HepG2 (cell line): ENCODE data around the gene FAM114A1. TPM values are rescaled to one million over a fixed set of nuclear protein-coding genes. Genes with fewer than 3 reads are reported as not detected.
A peak's percentile ranks its signal among the peaks of the same experiment; 100 is the strongest.

ENCODE experiments used
- ATAC-seq: fragments of 200-7000 bp; cut with Tn5 transposase; 3 replicates; pipeline ENCODE4 v1.9.1; 2020; ENCODE audit warnings: mild to moderate bottlenecking, moderate library complexity
- BruUV-seq: library from RNA; stranded (reverse); fragments of 400-500 nt; replicated peaks from 2 replicates; lab custom pipeline; 2021; lab: Mats Ljungman, UMichigan
- CTCF ChIA-PET: fragments of 300-600 bp; formaldehyde crosslinking; extraction: SDS; loops from one replicate; lab custom pipeline; 2021; ENCODE audit warnings: low total read pairs, inconsistent platforms, low intra/inter-chr PET ratio; lab: Yijun Ruan, JAX
- POLR2A ChIA-PET: fragments of 350-600 bp; sonication (Branson Sonifier 250); formaldehyde crosslinking; loops from one replicate; lab custom pipeline; 2020; ENCODE audit warnings: antibody characterized with exemption, inconsistent platforms; lab: Yijun Ruan, JAX
- DNase-seq: peaks from one replicate; pipeline ENCODE4 v3.0.0-alpha.2; 2015; ENCODE audit warnings: low spot score
- FAIRE-seq: peaks from 3 replicates; lab custom pipeline; 2011; peaks lifted over from hg19 to GRCh38; lab: Jason Lieb, UNC
- H2AFZ ChIP-seq: one replicate; pipeline ENCODE4 v1.6.1; 2011; ENCODE audit warnings: low read length, inconsistent platforms
- H3K27ac ChIP-seq: fragments of 300-600 bp; 3 replicates; pipeline ENCODE4 v1.8.0; 2011; ENCODE audit warnings: mixed run types, mild to moderate bottlenecking, mixed read lengths, low read length, inconsistent platforms; ENCODE audit not compliant: insufficient read depth; ENCODE audit errors: extremely low read length
- H3K27me3 ChIP-seq, 2 experiments: fragments of 200-600 bp in 1 of 2; 2 replicates in 1 of 2; 3 replicates in 1 of 2; pipeline versions ENCODE4 v1.6.0 to v1.8.0; 2011; ENCODE audit warnings: low read length in 2 of 2, mild to moderate bottlenecking in 2 of 2, moderate library complexity in 2 of 2, inconsistent platforms in 1 of 2; ENCODE audit not compliant: insufficient read depth in 2 of 2, control insufficient read depth in 1 of 2
- H3K36me3 ChIP-seq, 2 experiments: fragments of 200-600 bp in 1 of 2; replicated peaks in 1 of 2; 2 replicates in 1 of 2; 3 replicates in 1 of 2; pipeline versions ENCODE4 v1.5.1 to v1.8.0; 2011; ENCODE audit warnings: low read length in 2 of 2, inconsistent platforms in 1 of 2; ENCODE audit not compliant: insufficient read depth in 2 of 2, control insufficient read depth in 1 of 2
- H3K4me1 ChIP-seq: 2 replicates; pipeline ENCODE4 v1.5.1; 2012; ENCODE audit warnings: low read length, inconsistent platforms; ENCODE audit not compliant: insufficient read depth
- H3K4me2 ChIP-seq: 2 replicates; pipeline ENCODE4 v1.6.0; 2011; ENCODE audit warnings: low read depth, low read length, inconsistent platforms
- H3K4me3 ChIP-seq, 3 experiments: fragments of 200-600 bp in 1 of 3; sonication (generic), shearing (Covaris generic) in 1 of 3; replicated peaks in 1 of 3; 2 replicates each; pipeline ENCODE4 v1.5.1; 2011 to 2016; ENCODE audit warnings: low read length in 3 of 3, inconsistent platforms in 2 of 3, low read depth in 2 of 3, mild to moderate bottlenecking in 2 of 3, control low read depth in 1 of 3, mixed read lengths in 1 of 3; ENCODE audit not compliant: insufficient read depth in 1 of 3
- H3K79me2 ChIP-seq: one replicate; pipeline ENCODE4 v1.6.1; 2011; ENCODE audit warnings: low read length, inconsistent platforms; ENCODE audit not compliant: insufficient read depth
- H3K9ac ChIP-seq: 2 replicates; pipeline ENCODE4 v1.6.0; 2011; ENCODE audit warnings: mild to moderate bottlenecking, low read depth, low read length, inconsistent platforms; ENCODE audit not compliant: insufficient read depth
- H3K9me3 ChIP-seq: 2 replicates; pipeline ENCODE4 v1.5.1; 2012; ENCODE audit warnings: mild to moderate bottlenecking, low read length
- H4K20me1 ChIP-seq: 2 replicates; pipeline ENCODE4 v1.6.0; 2011; ENCODE audit warnings: inconsistent platforms, mild to moderate bottlenecking, low read length, moderate library complexity; ENCODE audit not compliant: insufficient read depth
- PBX2 ChIP-seq: IDR thresholded peaks from 2 replicates; pipeline ENCODE4 v1.6.1; 2016; ENCODE audit warnings: control low read depth
- REPIN1 ChIP-seq: sonication (generic); formaldehyde crosslinking; IDR thresholded peaks from 2 replicates; pipeline ENCODE4 v1.8.0; 2022; ENCODE audit warnings: missing genetic modification reagents, low read depth, mild to moderate bottlenecking, borderline replicate concordance
- SNAPC5 ChIP-seq: sonication (generic); formaldehyde crosslinking; IDR thresholded peaks from 2 replicates; pipeline ENCODE4 v1.8.1; 2023; ENCODE audit warnings: mild to moderate bottlenecking, missing genetic modification reagents, borderline replicate concordance
- ZMYM4 ChIP-seq: sonication (generic); formaldehyde crosslinking; IDR thresholded peaks from 2 replicates; pipeline ENCODE4 v1.8.1; 2023; ENCODE audit warnings: mild to moderate bottlenecking, missing genetic modification reagents
- ZNF3 ChIP-seq: IDR thresholded peaks from 2 replicates; pipeline ENCODE4 v1.7.0; 2017; ENCODE audit warnings: inconsistent platforms
- ZNF629 ChIP-seq: sonication (generic); formaldehyde crosslinking; conservative IDR thresholded peaks from 2 replicates; pipeline ENCODE4 v1.5.0; 2020; ENCODE audit warnings: missing genetic modification reagents
- ZSCAN22 ChIP-seq: sonication (generic); formaldehyde crosslinking; IDR thresholded peaks from 2 replicates; pipeline ENCODE4 v1.4.0; 2020; ENCODE audit warnings: mild to moderate bottlenecking, missing genetic modification reagents
- WGBS: methylation state at CpG from one replicate; pipeline ENCODE4 v1.1.6; 2017; ENCODE audit warnings: low lambda C conversion rate; 5-methylcytosine and 5-hydroxymethylcytosine counted together
- in situ Hi-C: cut with HindIII; loops from 2 replicates; pipeline ENCODE4 v1.10.0; 2017; ENCODE audit warnings: low pct_unique_long_range_greater_than_20kb; ENCODE audit not compliant: extremely low pct_ligation_motif_present
- intact Hi-C: fragments of 100-400 bp; cut with micrococcal nuclease; formaldehyde crosslinking; loops from one replicate; pipeline ENCODE4 v1.10.0; 2022; ENCODE audit not compliant: unreplicated experiment
- polyA plus RNA-seq, 8 experiments: library from polyadenylated mRNA; depleted of rRNA in 3 of 8; stranded (reverse) in 7 of 8; unstranded in 1 of 8; fragments of >200 nt; fragmentation: Illumina TruSeq in 4 of 8; extraction: Trizol in 4 of 8; gene quantifications; 2 replicates each; pipeline versions ENCODE4 v1.2.1 to v1.2.3, GENCODE V29; 2011 to 2016; ENCODE audit warnings: low read depth in 4 of 8, missing spikeins in 1 of 8, mixed read lengths in 1 of 8; ENCODE audit not compliant: insufficient read depth in 1 of 8
- total RNA-seq, 5 experiments: library from RNA; depleted of rRNA; stranded (reverse); fragments of >200 nt; fragmentation: Illumina TruSeq; extraction: Trizol; gene quantifications; 2 replicates each; pipeline ENCODE4 v1.2.3, GENCODE V29; 2016; ENCODE audit warnings: low read depth in 1 of 5

FAM114A1 gene
- total and polyA plus RNA-seq, 2 of the 13 experiments (the other 11 are each of a cell fraction or from before 2014, with no cell fraction given), result 61.0 to 76.9 TPM

GRCh38 chr4:38909015-38909414 lies 41.4 kb downstream of the FAM114A1 start:
- Histone ChIP-seq H2AFZ (no peak overlapping the region), H3K27me3 (no peaks in the 10 kb centered on the region), H3K4me1 (peaks cover 36% of the 10 kb centered on the region), H3K36me3 (peaks cover 23 to 73% of the 10 kb centered on the region in 2 experiments), H3K4me3 (no peak overlapping the region), H3K9me3 (no peaks in the 10 kb centered on the region), H3K79me2 (peaks cover 9% of the 10 kb centered on the region), H3K4me2 (no peak overlapping the region), H3K27ac (no peak overlapping the region), H4K20me1 (no peaks in the 10 kb centered on the region), H3K9ac (no peak overlapping the region)
- DNase-seq, result no peak
- ChIA-PET CTCF (no interaction called here), POLR2A (no interaction called here)
- no peak for FAIRE-seq
- intact Hi-C loops (loop anchor here (10.0 kb wide), 1 partner anchor 136 kb away; no protein-coding TSS in a partner anchor), in situ Hi-C loops (no loop called here)
- 96% methylated on average over 3 of the region's 3 CpGs for WGBS
- no peak for ATAC-seq
- TF ChIP-seq ZNF629 (CRISPR knock-in tag) (peak; percentile 70), ZMYM4 (CRISPR knock-in tag) (no peak)
- no TSS peak for BruUV-seq

GRCh38 chr4:38911257-38911656 lies 43.7 kb downstream of the FAM114A1 start:
- ChIA-PET CTCF (no interaction called here), POLR2A (no interaction called here)
- H3K4me2 ChIP-seq, result no peak overlapping the region
- H3K4me3 ChIP-seq, result no peak overlapping the region
- H3K9ac ChIP-seq, result no peak overlapping the region
- no peaks in the 10 kb centered on the region for H3K27me3 ChIP-seq
- H4K20me1 ChIP-seq, result no peaks in the 10 kb centered on the region
- H3K36me3 ChIP-seq, result peaks cover 24 to 80% of the 10 kb centered on the region in 2 experiments
- BruUV-seq, result no TSS peak
- H3K27ac ChIP-seq, result no peak overlapping the region
- DNase-seq, result no peak
- H3K9me3 ChIP-seq, result no peaks in the 10 kb centered on the region
- intact Hi-C loops, result no loop called here
- WGBS, result 100% methylated on average over 4 of the region's 4 CpGs
- TF ChIP-seq REPIN1 (CRISPR knock-in tag) (0 out of 2 replicates have a peak, but pooled peaks have one; percentile 25), ZNF3 (CRISPR knock-in tag) (no peak), PBX2 (CRISPR knock-in tag) (peak; percentile 33; the same call in 1 of the 2 replicates), ZSCAN22 (no peak), SNAPC5 (no peak)
- no peak overlapping the region for H2AFZ ChIP-seq
- peaks cover 13% of the 10 kb centered on the region for H3K4me1 ChIP-seq
- H3K79me2 ChIP-seq, result no peaks in the 10 kb centered on the region
- in situ Hi-C loops, result no loop called here
- FAIRE-seq, result peak; percentile 8
- peak; percentile 75 for ATAC-seq
